A673 (cell line): ENCODE measurements around the gene MDH1. TPM values are rescaled to one million over a fixed set of nuclear protein-coding genes. Genes with fewer than 3 reads are reported as not detected.

Source experiments
- BruUV-seq: library from RNA; stranded (reverse); fragments of 400-500 nt; replicated peaks from 2 replicates; lab custom pipeline; 2021; lab: Mats Ljungman, UMichigan
- CTCF ChIA-PET: fragments of 300-600 bp; sonication (Branson Sonifier 250); formaldehyde crosslinking; loops from one replicate; lab custom pipeline; 2022; ENCODE audit warnings: antibody characterized with exemption; lab: Charles Lee
- POLR2A ChIA-PET: fragments of 300-600 bp; sonication (Branson Sonifier 250); formaldehyde crosslinking; loops from one replicate; lab custom pipeline; 2022; ENCODE audit warnings: antibody characterized with exemption; ENCODE audit not compliant: low non-redundant PET; lab: Charles Lee
- DNase-seq: peaks from one replicate; pipeline ENCODE4 v3.0.0-alpha.2; 2015; ENCODE audit warnings: low spot score
- H3K27ac ChIP-seq: fragments of 200-600 bp; sonication (generic); 2 replicates; pipeline ENCODE4 v1.5.1; 2016; ENCODE audit warnings: mixed run types, low read depth, mild to moderate bottlenecking, mixed read lengths, antibody characterized with exemption, low read length; ENCODE audit not compliant: poor library complexity, severe bottlenecking
- H3K27me3 ChIP-seq: fragments of 200-600 bp; sonication (generic); replicated peaks from 2 replicates; pipeline ENCODE4 v1.6.1; 2017; ENCODE audit warnings: mixed run types, low read depth, mild to moderate bottlenecking, mixed read lengths, antibody characterized with exemption, low read length; ENCODE audit not compliant: insufficient read depth, poor library complexity
- H3K36me3 ChIP-seq: fragments of 200-600 bp; sonication (generic); 2 replicates; pipeline ENCODE4 v1.6.1; 2016; ENCODE audit warnings: mixed run types, mild to moderate bottlenecking, mixed read lengths, antibody characterized with exemption, low read length; ENCODE audit not compliant: insufficient read depth, poor library complexity, severe bottlenecking
- H3K4me1 ChIP-seq: fragments of 200-600 bp; sonication (generic); 2 replicates; pipeline ENCODE4 v1.6.1; 2017; ENCODE audit warnings: mixed run types, mild to moderate bottlenecking, mixed read lengths, antibody characterized with exemption, low read length; ENCODE audit not compliant: insufficient read depth, poor library complexity, severe bottlenecking
- H3K4me3 ChIP-seq: fragments of 200-600 bp; sonication (generic); 2 replicates; pipeline ENCODE4 v1.5.1; 2016; ENCODE audit warnings: low read depth, mixed run types, mild to moderate bottlenecking, mixed read lengths, low read length; ENCODE audit not compliant: poor library complexity, severe bottlenecking
- H3K9me3 ChIP-seq: fragments of 200-600 bp; sonication (generic); 2 replicates; pipeline ENCODE4 v1.6.1; 2016; ENCODE audit warnings: mixed run types, low read depth, mild to moderate bottlenecking, mixed read lengths, antibody characterized with exemption, low read length; ENCODE audit not compliant: poor library complexity, severe bottlenecking
- EZH2 ChIP-seq: fragments of 200-600 bp; sonication (generic); IDR thresholded peaks from 2 replicates; pipeline ENCODE4 v1.6.1; 2017; ENCODE audit warnings: borderline replicate concordance, low read depth, mild to moderate bottlenecking, mixed read lengths, antibody characterized with exemption, low read length; ENCODE audit not compliant: poor library complexity, severe bottlenecking
- intact Hi-C: fragments of 100-400 bp; cut with micrococcal nuclease; formaldehyde crosslinking; loops from one replicate; pipeline ENCODE4 v1.10.0; 2022; ENCODE audit not compliant: unreplicated experiment
- total RNA-seq: library from RNA; stranded (reverse); gene quantifications from 2 replicates; pipeline ENCODE4 v1.2.3, GENCODE V29; 2021
- TF ChIP-seq, protein P1 (sequence below): fragments of 300-800, 200-600 bp; sonication (generic); conservative IDR thresholded peaks from 2 replicates; pipeline ENCODE4 v1.5.1; 2017; ENCODE audit warnings: low read depth, mild to moderate bottlenecking, antibody characterized with exemption, low read length, moderate library complexity, mixed read lengths

MDH1 gene
- total RNA-seq, 1 experiment from 2014 or later: 185 TPM

- no peak overlapping the region for H3K27ac ChIP-seq
- no peaks in the 10 kb centered on the region for H3K4me1 ChIP-seq
- H3K4me3 ChIP-seq: no peak overlapping the region
- CTCF ChIA-PET: no interaction called here
- H3K27me3 ChIP-seq: no peaks in the 10 kb centered on the region
- BruUV-seq: no TSS peak
- no peak for DNase-seq
- H3K9me3 ChIP-seq: peaks cover 10% of the 10 kb centered on the region
- POLR2A ChIA-PET: no interaction called here
- intact Hi-C loops: no loop called here
- no peaks in the 10 kb centered on the region for H3K36me3 ChIP-seq
- no peak for TF ChIP-seq EZH2
- TF ChIP-seq, protein P1, sequence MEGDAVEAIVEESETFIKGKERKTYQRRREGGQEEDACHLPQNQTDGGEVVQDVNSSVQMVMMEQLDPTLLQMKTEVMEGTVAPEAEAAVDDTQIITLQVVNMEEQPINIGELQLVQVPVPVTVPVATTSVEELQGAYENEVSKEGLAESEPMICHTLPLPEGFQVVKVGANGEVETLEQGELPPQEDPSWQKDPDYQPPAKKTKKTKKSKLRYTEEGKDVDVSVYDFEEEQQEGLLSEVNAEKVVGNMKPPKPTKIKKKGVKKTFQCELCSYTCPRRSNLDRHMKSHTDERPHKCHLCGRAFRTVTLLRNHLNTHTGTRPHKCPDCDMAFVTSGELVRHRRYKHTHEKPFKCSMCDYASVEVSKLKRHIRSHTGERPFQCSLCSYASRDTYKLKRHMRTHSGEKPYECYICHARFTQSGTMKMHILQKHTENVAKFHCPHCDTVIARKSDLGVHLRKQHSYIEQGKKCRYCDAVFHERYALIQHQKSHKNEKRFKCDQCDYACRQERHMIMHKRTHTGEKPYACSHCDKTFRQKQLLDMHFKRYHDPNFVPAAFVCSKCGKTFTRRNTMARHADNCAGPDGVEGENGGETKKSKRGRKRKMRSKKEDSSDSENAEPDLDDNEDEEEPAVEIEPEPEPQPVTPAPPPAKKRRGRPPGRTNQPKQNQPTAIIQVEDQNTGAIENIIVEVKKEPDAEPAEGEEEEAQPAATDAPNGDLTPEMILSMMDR: no peak
These were observed 39.1 kb downstream of the MDH1 start for GRCh38 chr2:63627866-63628265.

GRCh38 chr2:63628403-63628942 lies 39.7 kb downstream of the MDH1 start:
- no TSS peak for BruUV-seq
- intact Hi-C loops: no loop called here
- H3K4me3 ChIP-seq: no peak overlapping the region
- TF ChIP-seq EZH2: no peak
- TF ChIP-seq, protein P1: no peak
- H3K36me3 ChIP-seq: no peaks in the 10 kb centered on the region
- peaks cover 15% of the 10 kb centered on the region for H3K9me3 ChIP-seq
- no peaks in the 10 kb centered on the region for H3K27me3 ChIP-seq
- no peak overlapping the region for H3K27ac ChIP-seq
- POLR2A ChIA-PET: no interaction called here
- CTCF ChIA-PET: no interaction called here
- no peaks in the 10 kb centered on the region for H3K4me1 ChIP-seq
- no peak for DNase-seq

DNA sequence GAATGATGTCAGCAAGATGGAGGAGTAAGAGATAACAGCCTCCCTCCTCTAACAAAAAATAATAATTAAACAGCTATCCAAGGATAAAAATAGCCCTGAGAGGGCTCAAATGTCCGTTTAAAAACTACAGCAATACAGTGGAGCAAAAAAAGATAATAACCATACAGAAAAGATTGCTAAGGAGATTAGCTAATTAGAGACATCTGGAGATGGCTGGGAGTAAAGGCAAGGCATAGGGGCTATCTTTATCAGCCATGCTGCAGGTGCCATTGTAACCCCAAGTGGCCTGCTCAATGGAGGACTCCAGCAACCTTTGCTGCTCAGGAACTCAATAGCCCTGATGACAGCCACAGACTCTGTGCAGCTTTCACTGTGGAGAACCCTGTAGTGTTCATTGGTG lies 42.7 kb downstream of the MDH1 start:
- POLR2A ChIA-PET: no interaction called here
- Histone ChIP-seq H3K4me1 (no peaks in the 10 kb centered on the region), H3K9me3 (peaks cover 15% of the 10 kb centered on the region), H3K36me3 (no peaks in the 10 kb centered on the region), H3K27me3 (no peaks in the 10 kb centered on the region), H3K4me3 (no peak overlapping the region), H3K27ac (no peak overlapping the region)
- intact Hi-C loops: no loop called here
- TF ChIP-seq EZH2: no peak
- TF ChIP-seq, protein P1: no peak
- no peak for DNase-seq
- no TSS peak for BruUV-seq
- CTCF ChIA-PET: no interaction called here
